Measurements from ENCODE around the gene RPL27A. TPM values are rescaled to one million over a fixed set of nuclear protein-coding genes. Genes with fewer than 3 reads are reported as not detected.
A peak's percentile ranks its signal among the peaks of the same experiment; 100 is the strongest.

Gene RPL27A
- total and polyA plus RNA-seq, 8 donors = 724 to 3,217 (median 2,615) TPM

GRCh38 chr11:8681837-8682302 lies 722 bp upstream of the RPL27A start:
- H3K27me3 ChIP-seq = no peaks in the 10 kb centered on the region
- peaks cover 14 to 38% of the 10 kb centered on the region in 2 donors for H3K4me1 ChIP-seq
- no peaks in the 10 kb centered on the region for H3K9me3 ChIP-seq
- DNase-seq (no peak), ATAC-seq (no peak)
- H3K4me3 ChIP-seq = peak overlapping the region; percentile 91 to 97
- peaks cover 0 to 39% of the 10 kb centered on the region in 2 donors for H3K36me3 ChIP-seq
- intact Hi-C loops (cut with DNase I) = no loop called here
- TF ChIP-seq, protein P1, sequence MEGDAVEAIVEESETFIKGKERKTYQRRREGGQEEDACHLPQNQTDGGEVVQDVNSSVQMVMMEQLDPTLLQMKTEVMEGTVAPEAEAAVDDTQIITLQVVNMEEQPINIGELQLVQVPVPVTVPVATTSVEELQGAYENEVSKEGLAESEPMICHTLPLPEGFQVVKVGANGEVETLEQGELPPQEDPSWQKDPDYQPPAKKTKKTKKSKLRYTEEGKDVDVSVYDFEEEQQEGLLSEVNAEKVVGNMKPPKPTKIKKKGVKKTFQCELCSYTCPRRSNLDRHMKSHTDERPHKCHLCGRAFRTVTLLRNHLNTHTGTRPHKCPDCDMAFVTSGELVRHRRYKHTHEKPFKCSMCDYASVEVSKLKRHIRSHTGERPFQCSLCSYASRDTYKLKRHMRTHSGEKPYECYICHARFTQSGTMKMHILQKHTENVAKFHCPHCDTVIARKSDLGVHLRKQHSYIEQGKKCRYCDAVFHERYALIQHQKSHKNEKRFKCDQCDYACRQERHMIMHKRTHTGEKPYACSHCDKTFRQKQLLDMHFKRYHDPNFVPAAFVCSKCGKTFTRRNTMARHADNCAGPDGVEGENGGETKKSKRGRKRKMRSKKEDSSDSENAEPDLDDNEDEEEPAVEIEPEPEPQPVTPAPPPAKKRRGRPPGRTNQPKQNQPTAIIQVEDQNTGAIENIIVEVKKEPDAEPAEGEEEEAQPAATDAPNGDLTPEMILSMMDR (IDR thresholded peaks at IDR 0.05) = no peak
- peak overlapping the region; percentile 94 to 98 for H3K27ac ChIP-seq

DNA sequence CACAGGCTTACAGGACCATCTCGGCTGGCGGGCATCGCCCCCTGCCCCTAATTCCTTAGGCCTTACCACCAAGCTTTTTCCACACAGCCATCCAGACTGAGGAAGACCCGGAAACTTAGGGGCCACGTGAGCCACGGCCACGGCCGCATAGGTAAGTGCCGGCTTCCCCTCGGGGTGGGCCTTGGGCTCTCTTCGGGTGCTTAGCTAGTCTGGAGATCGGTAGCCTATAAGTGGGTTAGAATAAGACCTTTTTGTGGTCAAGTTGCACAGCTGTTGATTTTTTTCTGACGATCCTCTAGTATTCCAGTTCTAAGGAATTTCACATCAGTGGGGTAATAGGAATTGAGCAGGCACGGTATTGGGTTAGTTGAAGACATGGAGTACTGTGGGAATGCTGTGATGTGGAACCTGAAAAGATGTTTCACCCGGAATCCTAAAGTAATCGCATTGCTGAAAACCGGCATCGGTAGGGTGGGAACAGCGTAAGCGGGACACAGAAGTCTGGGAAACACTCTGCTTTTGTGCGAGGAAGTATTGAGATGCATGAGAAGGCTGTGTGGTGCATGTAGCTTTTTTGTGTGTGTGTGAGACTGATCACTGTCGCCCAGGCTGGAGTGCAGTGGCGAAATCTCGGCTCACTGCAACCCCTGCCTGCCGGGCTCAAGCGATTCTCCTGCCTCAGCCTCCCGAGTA lies 669 bp downstream of the RPL27A start:
- H3K27me3 ChIP-seq = no peaks in the 10 kb centered on the region
- TF ChIP-seq, protein P1 (IDR thresholded peaks at IDR 0.05) = no peak
- H3K36me3 ChIP-seq = peaks cover 0 to 45% of the 10 kb centered on the region in 2 donors
- no peaks in the 10 kb centered on the region for H3K9me3 ChIP-seq
- H3K4me1 ChIP-seq = peaks cover 20 to 52% of the 10 kb centered on the region in 2 donors
- ATAC-seq (peak; percentile 7), DNase-seq (no peak)
- H3K27ac ChIP-seq = peak overlapping the region; percentile 94 to 98
- intact Hi-C loops (cut with DNase I) = no loop called here
- peak overlapping the region; percentile 91 to 97 for H3K4me3 ChIP-seq

- Histone ChIP-seq H3K27me3 (no peaks in the 10 kb centered on the region), H3K9me3 (no peaks in the 10 kb centered on the region), H3K4me1 (peaks cover 22 to 59% of the 10 kb centered on the region in 2 donors), H3K36me3 (peaks cover 0 to 39% of the 10 kb centered on the region in 2 donors), H3K4me3 (peak overlapping the region in 1 of 2 donors; percentile 97), H3K27ac (peak overlapping the region in 1 of 2 donors; percentile 8)
- TF ChIP-seq, protein P1 (IDR thresholded peaks at IDR 0.05) = no peak
- intact Hi-C loops (cut with DNase I) = loop anchor here in 1 of 2 donors (5.0 kb wide), 1 partner anchor 183 kb away; no protein-coding TSS in a partner anchor
- DNase-seq = no peak
- ATAC-seq = no peak
Observed at GRCh38 chr11:8684600-8685290, 2.2 kb downstream of the RPL27A start.

- H3K9me3 ChIP-seq = no peaks in the 10 kb centered on the region
- H3K27ac ChIP-seq = peak overlapping the region in 1 of 2 donors; percentile 8
- TF ChIP-seq, protein P1 (IDR thresholded peaks at IDR 0.05) = no peak
- ATAC-seq = no peak
- peaks cover 0 to 39% of the 10 kb centered on the region in 2 donors for H3K36me3 ChIP-seq
- H3K4me3 ChIP-seq = peak overlapping the region in 1 of 2 donors; percentile 97
- DNase-seq = no peak
- H3K4me1 ChIP-seq = peaks cover 22 to 60% of the 10 kb centered on the region in 2 donors
- no peaks in the 10 kb centered on the region for H3K27me3 ChIP-seq
- intact Hi-C loops (cut with DNase I) = loop anchor here in 1 of 2 donors (5.0 kb wide), 1 partner anchor 182 kb away; no protein-coding TSS in a partner anchor
Observed at GRCh38 chr11:8685306-8685705, 2.7 kb downstream of the RPL27A start.

DNA sequence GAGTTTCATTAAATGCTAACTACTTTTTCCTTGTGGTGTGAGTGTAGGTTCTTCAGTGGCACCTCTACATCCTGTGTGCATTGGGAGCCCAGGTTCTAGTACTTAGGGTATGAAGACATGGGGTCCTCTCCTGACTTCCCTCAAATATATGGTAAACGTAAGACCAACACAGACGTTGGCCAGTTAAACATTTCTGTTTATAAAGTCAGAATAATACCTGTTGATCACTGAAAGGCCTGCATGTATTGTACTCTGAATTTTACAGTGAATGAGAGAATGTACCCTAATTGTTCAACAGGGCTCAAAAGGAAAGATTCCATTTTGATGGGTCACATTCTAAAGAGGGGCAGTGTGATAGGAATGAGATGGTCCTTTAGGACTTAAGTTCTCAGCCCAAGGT lies 3.2 kb downstream of the RPL27A start:
- H3K4me3 ChIP-seq = no peak overlapping the region
- H3K27ac ChIP-seq = no peak overlapping the region
- ATAC-seq = no peak
- TF ChIP-seq, protein P1 (IDR thresholded peaks at IDR 0.05) = no peak
- no peaks in the 10 kb centered on the region for H3K27me3 ChIP-seq
- peaks cover 0 to 39% of the 10 kb centered on the region in 2 donors for H3K36me3 ChIP-seq
- intact Hi-C loops (cut with DNase I) = loop anchor here in 1 of 2 donors (5.0 kb wide), 1 partner anchor 181 kb away; no protein-coding TSS in a partner anchor
- H3K9me3 ChIP-seq = no peaks in the 10 kb centered on the region
- no peak for DNase-seq
- H3K4me1 ChIP-seq = peaks cover 22 to 60% of the 10 kb centered on the region in 2 donors
